HG02763 (cell line): Measurements from ENCODE around the gene PIGK.
"Not testable (repeated sequence)": the region's sequence is repeated elsewhere in the genome, so short reads cannot be mapped to it uniquely, and the experiment has no call there.

Experiments used
- ATAC-seq: cut with Tn5 transposase; IDR thresholded peaks from one replicate; pipeline ENCODE4 v1.9.1; 2021; ENCODE audit warnings: mild to moderate bottlenecking, moderate library complexity; ENCODE audit not compliant: unreplicated experiment

Gene PIGK

DNA sequence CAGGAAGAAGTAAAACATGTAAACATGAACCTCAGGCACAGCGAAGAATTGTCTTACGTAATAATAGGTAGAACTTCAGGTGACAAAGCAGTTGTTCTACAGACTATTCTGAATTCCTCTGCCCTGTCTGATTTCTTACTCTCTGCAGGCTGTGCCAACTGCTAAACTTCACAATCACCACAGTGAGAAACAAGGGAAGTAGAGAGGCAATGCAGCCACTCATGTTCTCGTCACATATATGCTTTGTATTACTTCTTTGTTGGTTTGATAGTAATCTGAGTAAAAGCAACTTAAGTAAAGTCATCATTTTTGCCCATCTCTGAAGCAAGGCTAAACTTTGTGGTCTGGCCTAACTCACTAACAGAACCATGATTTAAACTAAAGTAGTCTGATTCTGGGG, 21.9 kb downstream of the PIGK start:
- no peak for ATAC-seq

DNA sequence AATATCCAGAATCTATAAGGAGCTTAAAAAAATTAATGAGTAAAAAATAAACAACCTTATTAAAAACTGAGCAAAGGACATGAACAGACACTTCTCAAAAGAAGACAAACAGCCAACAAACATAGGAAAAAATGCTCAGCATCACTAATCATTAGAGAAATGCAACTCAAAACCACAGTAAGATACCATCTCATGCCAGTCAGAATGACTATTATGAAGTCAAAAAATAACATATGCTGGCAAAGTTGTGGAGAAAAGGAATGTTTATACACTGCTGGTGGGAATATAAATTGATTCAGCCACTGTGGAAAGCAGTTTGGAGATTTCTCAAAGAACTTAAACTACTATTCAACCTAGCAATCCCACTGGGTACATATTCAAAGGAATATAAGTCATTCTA, 25.3 kb downstream of the PIGK start:
- no peak for ATAC-seq

DNA sequence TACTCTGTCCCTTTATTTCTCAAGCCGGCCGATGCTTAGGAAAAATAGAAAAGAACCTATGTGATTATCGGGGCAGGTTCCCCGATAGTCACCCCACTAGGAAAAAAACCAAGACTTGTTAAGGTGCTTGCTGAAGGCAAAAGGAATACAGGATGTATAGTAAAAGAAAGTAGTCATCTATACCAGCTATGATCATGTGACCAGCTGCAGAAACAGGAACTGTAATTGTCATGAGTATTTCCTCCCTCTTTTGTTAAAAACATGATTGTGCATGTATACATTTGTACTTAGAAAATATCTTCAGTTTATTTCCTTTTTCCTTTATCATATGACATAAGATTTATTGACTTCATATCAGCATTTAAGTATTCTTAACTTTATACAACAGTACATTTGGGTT, 30.5 kb downstream of the PIGK start:
- no peak for ATAC-seq

DNA sequence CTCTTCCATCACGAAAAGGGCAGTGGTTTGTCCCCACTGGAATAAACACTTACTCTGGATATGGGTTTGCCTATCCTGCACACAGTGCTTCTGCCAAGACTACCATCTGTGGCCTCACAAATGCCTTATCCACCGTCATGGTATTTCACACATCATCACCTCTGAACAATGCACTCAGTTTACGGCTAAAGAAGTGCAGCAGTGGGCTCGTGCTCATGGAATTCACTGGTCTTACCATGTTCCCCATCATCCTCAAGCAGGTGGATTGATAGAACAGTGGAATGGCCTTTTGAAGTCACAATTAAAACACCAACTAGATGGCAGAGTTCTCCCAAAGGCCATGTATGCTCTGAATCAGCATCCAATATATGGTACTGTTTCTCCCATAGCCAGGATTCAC, 32.3 kb downstream of the PIGK start:
- ATAC-seq, result not testable (repeated sequence)

DNA sequence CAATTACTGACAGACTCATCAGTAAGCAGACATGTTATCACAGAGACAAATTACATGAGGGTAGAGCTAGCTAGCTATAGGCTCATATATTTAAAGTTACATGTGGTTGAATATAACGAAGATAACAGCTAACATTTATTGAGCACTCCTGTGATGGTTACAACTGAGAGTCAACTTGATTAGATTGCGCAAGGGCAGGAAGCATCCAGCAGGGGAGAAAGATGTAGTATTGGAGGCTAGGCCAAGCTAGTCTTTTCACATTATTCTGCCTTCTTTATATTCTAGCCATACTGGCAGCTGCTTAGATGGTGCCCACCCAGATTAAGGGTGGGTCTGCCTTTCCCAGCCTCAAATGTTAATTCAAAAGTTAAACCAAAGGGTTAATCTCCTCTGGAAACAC, 37.1 kb downstream of the PIGK start:
- no peak for ATAC-seq

DNA sequence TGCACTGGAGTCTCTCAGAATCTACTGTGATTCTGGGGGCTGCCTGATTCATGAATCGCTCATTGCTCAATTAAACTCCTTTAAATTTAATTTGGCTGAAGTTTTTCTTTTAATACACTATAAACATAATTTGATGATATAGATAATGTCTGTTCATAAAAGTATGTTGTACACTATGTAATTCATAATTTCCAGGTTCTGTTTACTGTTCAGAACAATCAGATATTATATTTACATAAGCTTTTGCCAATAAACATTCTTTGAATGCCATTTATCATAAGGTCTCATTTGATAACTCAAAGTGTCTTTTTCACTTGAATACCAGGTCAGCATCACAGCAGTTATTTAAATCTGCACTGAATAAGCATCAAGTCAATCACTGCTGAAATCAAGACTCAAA, 39.6 kb downstream of the PIGK start:
- no peak for ATAC-seq

DNA sequence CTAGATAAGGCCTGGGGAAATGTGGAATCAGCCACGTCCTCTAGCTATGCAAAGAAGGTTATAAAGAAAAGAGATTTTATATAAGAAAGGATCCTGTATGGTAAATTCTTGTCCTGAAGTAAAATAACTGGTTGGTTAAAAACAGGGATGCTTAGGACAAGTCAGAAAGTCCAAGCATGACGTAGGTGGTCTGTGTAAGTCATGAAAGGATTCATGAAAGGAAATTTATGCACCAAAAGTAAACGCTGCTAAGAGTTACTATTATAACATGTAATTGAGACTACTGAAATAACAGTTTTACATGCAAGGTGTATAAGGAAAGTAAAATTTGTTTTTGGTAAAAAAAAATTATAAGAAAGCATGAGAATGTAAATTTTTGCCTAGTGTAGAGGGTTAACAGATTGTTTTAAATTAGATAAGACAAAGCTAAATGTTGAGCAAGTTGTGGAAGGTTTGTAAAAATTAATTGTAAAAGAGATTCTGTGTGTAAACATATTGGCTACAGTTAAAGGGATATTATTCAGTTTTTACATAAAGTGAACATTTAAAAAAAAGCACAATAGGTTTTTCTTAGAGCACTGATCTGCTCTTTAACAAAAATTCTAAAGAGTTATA, 43.9 kb downstream of the PIGK start:
- ATAC-seq, result no peak

DNA sequence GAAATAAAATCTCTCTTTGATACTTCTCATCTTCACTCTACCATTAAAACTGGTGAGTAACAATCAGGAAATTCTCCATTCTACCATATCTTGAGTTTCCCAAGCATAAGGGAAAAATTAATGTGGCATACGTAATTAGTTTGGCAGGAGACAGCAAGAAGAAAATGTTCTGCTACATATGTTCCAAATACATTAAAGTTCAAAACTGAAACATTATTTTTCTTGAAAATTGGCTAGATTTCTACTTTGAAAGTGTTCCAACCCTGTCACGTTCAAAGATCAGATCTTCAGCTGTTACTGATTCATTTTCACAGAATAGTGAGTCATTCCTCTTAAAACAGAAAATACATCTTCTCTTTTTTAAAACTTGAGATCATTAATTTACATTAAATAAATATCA, 48.5 kb downstream of the PIGK start:
- ATAC-seq, result no peak

DNA sequence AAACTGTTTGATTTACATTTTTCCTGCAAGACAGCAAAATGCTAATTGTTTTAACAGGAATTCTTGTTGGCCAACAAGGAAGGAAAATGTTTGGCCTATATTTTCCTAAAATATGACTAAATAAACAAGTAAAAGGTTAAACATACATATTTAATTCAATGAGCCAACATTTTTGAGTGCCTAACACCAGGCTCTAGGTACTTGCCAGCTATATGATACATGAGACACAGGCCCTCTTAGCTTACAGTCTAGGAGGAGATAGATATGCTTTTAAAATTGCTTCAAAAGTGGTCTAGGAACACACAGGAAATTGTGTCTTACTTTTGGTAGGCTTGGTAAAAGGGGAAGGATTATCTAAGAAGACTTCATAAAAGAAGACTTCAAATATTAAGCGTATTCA, 50.9 kb downstream of the PIGK start:
- no peak for ATAC-seq

DNA sequence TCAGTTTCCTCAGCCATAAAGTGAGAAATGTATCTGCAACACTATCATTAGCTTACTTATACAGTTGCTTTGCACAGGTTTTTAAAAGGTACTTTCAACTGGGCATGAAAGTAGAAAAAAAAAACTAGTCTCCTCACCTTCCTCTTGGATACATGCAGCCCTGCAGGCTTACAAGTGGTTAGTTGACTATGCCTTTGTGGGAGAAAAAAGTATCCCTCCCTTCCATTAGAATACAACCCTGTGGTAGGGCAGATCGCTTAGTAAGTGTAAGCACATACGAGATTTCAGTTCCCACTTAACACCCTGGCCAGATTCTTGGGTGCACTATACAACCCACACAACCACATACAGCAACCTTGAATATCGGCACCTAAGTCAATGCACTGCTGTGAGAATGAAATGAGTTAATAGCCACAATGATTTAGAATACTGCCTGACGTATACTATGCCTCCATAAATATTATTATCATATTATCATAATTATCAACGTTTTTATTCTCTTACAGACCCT, 54.7 kb downstream of the PIGK start:
- no peak for ATAC-seq

DNA sequence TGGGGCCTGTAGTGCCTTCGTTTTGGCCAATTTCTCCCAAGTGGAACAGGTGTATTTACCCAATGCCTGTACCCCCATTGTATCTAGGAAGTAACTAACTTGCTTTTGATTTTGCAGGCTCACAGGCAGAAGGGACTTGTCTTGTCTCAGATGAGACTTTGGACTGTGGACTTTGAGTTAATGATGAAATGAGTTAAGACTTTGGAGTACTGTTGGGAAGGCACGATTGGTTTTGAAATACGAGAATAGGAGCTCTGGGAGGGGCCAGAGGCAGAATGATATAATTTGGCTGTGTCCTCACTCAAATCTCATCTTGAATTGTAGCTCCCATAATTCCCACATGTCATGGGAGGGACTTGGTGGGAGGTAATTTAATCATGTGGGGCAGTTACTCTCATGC, 59.5 kb downstream of the PIGK start:
- not testable (repeated sequence) for ATAC-seq

DNA sequence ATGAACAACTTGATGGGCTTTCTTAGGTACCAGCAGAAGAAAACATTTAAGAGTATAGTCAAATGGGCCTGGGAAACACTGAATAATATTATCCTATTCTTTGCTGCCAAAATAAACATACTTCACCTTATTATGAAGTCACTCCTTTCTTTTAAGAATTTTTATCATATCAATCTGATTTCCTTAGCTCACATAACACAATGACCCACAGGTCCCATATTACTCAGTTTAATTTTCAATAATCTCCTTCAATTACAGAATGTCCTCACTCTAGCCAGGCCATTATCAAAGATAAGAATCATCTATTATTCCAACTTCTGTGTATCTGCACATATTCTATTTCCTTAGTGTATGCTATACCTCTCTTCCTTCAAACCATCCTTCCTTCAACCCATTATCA, 63.0 kb downstream of the PIGK start:
- no peak for ATAC-seq

DNA sequence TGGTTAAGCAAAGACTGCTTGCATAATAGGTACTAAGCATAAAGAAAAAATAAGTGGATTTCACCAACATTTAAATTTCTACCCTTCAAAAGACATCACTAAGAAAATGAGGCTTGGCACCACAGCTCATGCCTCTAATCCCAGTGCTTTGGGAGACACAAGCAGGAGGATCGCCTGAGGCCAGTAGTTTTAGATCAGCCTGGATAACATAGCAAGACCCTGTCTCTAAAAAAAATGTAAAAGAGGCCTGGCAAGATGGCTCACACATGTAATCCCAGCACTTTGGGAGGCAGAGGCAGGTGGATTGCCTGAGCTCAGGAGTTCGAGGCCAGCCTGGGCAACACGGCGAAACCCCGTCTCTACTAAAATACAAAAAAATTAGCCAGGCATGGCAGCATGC, 73.0 kb downstream of the PIGK start:
- no peak for ATAC-seq

DNA sequence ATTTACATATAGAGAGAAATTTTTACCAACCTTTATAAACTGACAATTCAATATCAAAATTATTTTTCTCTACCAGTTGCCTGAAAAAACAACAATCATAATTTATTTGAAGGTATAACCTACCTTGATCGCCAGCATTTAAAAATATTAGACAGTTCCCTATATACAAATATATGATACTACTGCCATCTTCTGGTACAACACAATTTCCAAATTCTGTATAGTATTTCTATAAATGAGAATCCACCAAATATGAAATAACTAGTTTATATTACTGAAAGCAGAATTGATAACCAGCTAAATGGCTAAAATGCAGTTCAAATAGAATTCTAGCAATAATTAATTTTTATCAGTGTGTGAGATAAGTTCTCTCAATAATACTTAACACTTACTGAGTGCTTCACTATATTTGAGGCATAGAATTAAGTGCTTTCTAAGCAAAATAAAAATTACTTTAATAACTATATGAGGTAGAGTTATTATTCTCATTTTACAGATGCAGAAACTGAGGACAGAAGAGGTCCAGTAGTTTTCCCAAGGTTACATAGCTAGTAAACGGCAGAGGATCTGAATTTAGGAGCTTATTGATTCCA, 75.6 kb downstream of the PIGK start:
- ATAC-seq, result no peak

DNA sequence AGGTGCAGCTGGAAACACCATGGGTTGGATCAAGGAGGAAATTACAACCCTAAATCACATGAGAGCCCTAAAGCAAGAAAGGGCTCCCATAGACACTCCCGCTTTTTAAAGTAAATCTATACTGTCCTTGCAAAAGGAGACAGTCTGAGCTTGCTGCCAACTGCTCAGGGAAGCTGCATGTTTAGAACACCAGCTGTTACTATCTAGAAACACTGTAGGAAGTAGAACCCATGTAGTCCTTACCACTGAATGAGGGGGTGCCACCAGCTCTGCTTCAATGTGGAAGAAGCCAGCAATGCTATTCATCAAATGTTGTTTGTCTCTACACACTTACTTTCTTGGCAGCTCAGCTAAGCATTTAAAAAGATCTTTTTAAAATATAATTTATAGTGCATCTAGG, 79.8 kb downstream of the PIGK start:
- no peak for ATAC-seq

DNA sequence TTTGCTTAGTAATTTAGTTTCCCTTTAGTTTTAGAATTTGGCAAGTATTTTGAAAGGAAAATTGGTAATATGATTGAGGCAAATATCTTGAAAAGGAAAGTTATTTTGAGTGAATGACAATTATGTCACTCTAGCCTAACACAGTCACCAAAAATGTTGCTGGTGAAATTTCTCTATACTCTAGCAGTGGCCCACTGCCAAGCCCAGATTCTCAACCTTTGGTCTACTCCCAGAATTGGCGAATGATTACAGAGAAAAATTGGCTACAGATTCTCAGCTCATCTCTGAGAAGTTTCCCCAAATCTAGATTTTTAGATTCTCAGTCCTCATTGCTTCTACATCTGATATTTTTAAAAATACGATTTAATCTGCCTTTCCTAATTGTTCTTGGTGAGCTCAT, 84.9 kb downstream of the PIGK start:
- ATAC-seq, result no peak

DNA sequence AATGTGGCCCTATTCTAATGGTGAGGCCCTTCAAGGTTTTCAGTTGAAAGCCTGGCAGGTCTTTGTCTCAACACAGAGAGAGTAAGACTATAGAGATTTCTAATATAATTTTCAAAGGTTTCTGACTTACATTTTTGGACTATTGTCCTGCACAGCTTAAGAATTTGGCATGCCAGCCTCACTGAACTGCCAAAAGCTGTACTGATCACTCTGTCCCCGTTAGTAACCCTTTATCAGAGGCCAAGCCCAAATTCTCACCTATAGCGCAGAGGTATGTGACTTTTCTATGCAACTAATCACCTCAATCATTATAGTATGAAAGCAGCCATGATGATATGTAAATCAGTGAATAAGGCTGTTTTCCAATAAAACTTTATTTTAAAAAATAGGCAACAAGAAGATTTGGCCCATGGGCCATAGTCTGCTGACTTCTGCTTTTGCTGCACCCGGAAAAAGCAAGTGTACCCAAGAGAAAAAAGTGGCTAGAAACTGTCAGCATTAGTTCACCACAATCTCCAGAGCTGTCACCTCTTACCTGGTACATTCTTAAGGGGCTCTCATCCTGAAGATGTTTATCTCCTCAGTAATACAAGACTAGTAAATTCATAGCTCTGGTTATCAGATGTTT, 85.4 kb downstream of the PIGK start:
- no peak for ATAC-seq

DNA sequence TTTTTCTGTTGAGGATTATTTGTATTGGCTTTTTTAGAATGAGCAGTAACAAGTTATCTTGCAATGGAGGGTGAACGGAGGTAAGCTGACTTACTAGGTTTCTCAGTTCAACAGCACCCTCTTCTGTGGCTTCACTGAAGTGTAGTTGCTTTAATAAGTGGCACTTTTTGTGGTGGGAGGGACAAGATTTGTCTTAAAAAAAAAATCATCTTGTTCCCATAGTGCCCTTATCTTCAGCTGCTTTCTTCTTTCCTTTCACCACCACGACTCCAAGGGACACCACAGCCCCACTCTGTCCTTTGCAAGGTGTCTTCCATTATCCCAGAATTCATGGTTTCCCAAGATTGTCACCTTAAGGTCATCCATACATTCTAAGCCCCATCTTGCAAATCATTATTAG, 92.9 kb downstream of the PIGK start:
- ATAC-seq, result no peak

DNA sequence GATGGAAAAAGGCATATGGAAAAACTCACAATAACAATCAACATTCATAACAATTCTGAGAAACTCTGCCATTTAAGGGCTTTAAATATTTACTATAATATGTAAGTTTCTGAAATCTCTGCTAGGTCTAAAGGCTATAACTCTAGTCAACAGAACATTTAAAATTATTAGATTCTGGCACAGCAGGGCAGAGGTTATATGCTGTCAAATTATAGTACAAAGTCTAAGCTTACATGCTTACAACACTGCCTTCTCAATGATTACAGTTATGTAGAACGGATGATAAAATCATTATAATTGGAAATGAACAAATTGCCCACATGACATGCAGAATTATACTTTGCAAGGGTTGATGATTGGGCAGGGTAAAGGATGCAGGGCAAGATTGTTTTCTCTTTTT, 97.7 kb downstream of the PIGK start:
- no peak for ATAC-seq

DNA sequence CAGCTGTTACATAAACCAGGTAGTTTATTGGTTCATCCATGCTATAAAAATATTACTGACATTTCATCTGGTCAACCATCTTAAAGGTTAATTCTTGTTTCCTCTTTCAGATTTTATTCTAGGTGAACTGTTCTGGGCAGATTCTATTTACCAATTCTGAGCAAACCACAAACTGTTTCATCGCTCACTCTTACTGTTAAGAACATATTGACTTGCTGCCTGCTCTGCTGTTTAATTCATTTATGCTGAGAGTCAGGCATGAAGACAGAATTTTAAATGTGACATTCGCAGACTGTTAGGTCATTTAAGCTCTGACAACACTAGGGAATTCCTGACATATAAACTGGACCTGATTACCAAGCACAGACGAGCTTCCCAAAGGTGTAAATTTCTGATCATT, 98.3 kb downstream of the PIGK start:
- ATAC-seq, result no peak

DNA sequence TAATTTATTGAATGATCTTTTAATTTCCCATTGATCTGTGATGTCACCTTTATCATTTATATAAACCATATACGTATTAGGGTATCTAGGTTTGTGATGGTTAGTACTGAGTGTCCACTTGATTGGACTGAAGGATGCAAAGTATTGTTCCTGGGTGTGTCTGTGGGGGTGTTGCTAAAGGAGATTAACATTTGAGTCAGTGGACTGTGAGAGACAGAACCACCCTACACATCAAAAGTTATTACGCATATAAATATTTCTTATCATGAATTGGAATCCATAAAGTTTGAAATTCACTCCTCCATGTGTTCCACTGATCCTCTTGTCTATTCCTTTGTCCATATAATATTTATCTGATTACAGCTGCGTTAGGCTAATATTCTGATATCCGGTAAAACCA, 100.5 kb downstream of the PIGK start:
- ATAC-seq, result no peak

DNA sequence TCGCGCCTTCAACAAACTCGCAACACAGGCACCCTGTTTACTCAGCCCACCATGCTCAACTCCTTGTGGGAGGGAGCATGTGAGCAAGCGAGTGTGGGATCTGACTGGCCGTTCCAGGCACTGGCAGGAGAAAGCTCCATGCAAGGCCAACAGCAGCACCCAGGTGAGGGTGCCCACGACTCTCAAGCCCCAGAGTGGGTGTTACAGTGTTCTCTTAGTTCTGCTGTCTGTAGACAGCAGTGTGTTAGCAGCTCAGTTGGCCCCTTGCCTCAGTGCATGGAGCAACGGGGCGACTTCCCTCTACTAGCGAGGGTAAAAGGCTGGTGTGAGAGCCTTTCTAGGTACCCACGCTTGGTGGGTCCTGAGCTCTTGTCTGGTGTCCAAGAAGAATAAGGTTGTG, 114.6 kb downstream of the PIGK start:
- no peak for ATAC-seq

DNA sequence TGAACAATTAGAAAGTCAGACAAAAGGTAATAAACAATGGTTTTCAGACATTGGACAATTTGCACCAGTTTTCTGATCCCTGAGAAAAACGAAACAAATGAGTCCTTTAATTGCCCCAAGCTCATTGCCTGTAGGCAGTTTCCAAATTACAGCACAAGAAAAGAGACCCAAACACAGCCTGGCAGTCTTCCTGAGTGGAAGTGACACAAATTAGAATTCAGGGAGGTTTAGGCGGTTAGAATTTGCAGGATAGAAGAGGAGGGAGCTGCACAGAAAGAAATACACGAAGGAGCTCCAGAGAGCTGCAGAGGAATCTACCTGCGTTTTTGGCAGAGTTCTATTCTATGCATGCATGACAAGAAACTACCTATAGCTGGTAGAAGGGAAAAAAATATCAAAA, 115.7 kb downstream of the PIGK start:
- ATAC-seq, result no peak
